GM21619 (cell line): Measurements from ENCODE around the gene MEIS1.

ENCODE experiments used
- ATAC-seq: cut with Tn5 transposase; IDR thresholded peaks from one replicate; pipeline ENCODE4 v1.9.1; 2021; ENCODE audit not compliant: unreplicated experiment

The MEIS1 gene

GRCh38 chr2:66579186-66580126, 144.5 kb downstream of the MEIS1 start:
- no peak for ATAC-seq

GRCh38 chr2:66580166-66581049, 145.5 kb downstream of the MEIS1 start:
- no peak for ATAC-seq

- ATAC-seq, result no peak
Measured at GRCh38 chr2:66581339-66582103, 146.6 kb downstream of the MEIS1 start.

DNA sequence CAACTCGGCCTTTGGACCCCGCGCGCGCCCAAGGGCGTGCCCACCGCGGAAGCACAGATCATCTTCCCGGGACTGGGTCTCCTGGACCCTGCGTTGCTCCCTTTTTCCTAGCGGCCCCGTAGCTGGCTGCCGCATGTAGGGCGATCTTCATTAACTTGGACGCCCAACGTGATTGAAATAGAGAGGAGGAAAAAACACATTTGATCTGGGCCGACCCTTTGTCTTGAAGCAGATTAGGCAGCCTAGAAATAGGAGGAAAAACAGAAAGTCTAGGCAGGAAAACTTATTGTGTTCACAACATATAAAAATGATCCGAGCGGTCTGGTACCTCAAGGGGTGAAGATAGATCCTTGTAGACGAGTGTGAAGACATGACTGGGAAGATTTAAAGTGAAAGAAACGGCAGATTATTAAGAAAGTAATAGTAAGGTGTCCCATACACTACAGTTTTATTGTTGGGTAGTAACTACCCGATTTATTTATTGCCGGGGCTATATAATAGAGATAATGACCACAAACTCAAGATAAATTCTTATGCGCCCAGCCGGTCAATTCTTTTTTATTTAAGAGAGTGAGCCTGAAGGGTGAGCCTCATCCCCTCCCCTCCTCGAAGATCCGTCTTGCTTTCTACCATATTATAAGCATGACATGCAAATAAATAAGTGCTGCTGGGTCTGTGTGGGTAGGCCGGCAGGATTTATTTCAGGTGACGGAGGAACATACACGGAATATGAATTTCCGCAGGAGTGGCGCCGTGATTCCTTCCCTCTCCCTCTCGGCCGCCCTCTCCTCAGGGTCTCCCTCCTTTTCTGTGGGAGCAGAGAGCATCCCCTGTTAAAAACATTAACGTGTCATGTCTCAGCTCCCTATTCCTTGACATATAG, 147.4 kb downstream of the MEIS1 start:
- ATAC-seq, result no peak

DNA sequence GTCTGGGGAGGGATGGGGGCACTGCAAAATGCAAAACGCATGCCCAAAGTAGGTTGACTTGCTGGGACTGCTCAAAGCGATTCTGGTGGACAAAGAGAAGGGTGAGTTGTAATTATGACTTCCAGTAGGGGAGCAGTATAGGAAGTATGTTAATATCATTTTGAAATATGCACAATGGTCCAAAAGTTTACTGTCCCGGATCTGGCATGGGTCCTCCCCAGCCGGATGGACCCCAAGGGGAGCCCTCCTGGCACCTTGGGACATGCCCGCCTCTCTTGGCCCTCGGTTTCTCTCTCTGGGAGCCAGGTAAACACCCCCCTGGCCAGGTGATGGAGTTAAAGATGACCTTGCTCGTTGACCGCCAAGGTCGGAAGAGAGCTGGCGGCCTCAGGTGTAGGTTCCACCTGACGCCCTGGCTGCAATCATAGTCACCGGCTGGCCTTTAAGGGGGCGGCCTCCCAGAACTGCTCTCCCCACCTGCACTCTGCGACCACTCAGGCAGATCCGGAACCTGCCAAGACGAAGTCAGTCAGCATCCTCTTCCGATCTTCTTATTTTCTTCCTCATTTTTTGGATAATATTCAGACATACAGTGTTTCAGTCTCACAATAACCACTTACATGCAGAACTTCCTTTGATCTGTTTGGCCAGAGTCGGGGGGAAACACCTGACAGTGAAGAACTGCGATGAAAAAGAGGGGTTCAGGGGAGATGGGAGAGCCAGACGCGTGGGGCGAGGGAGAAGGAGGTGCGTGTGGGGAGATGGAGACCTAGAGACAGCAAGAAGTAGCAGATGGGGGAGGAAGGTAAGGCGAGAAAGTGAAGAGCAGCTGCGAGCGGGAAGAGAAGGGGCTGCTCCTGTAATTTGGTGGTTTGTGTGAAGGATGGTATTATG, 148.3 kb downstream of the MEIS1 start:
- no peak for ATAC-seq

DNA sequence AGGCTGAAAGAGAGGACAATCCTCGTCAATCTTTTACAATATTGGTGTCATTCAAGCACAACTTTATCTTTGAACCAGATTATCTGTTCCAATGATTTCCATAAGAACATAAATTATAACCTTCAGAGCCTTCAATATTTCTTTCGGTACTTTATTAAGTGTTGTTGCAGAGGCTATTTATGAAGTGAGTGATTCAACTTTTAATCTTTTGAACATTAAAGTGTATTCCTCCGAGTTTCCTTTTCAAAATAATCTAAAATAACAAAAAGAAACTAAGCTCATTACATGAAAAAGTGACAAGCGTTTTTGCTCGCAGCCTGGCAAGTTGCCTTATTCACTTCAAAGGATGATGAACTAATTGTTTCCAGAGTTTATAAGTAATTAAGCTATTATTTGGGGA, 149.0 kb downstream of the MEIS1 start:
- no peak for ATAC-seq

DNA sequence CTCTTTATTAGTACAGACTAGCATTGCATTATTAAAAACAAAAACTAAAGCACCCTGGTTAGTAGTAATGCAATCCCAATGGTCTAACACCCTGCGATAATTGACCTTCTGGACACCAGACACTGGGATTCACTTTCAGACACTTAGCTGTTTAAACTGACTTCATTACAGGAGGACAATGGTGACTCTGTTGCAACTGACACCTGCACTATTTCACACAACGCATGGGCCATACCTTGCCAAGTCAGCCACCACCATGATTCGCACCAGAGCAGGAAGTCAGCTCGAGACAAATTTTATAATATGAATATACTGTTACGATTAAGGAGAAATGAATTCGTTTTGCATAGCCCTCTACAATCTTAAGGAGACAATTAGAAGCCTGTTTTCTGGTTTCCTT, 150.7 kb downstream of the MEIS1 start:
- no peak for ATAC-seq

DNA sequence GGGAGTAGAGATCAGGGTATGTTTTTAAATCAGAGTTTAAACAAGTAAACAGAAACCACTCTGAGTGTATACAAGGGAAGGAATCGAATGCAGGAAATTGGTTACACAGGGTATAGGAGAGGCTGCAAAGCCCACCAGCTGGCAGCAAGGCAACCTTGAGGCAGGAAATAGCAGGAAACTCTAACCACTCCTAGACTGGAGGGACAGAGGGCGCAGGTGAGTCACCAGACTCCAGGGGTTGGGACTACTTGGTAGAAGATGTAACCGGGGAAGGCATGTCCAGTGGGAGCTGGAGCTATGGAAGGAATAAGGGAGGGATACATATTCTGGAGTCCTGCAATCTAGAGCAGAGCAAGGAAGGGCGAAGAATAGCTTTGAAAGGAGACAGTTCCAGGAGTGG, 152.3 kb downstream of the MEIS1 start:
- ATAC-seq, result no peak

GRCh38 chr2:66594001-66594400, 159.1 kb downstream of the MEIS1 start:
- no peak for ATAC-seq

- ATAC-seq, result no peak
Measured at GRCh38 chr2:66595556-66595955, 160.6 kb downstream of the MEIS1 start.

- no peak for ATAC-seq
Measured at GRCh38 chr2:66596256-66596655, 161.3 kb downstream of the MEIS1 start.

DNA sequence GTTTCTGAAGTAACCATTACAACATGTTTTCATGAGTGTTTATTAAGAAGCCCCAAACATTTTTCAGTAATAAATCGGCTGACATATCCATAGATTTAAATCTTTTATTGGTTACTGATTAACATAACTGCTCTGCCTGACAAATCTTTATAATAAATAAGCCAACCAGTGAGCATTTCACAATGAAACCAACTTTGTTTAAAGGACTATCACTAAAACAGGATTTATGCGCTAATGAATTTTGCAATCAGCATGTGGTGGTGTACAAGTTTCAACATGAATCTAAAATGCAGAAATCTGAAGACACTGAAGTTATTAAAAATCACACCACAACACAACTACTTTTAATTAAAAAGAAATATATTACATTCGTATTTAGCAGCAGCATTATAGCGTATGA, 166.7 kb downstream of the MEIS1 start:
- no peak for ATAC-seq

DNA sequence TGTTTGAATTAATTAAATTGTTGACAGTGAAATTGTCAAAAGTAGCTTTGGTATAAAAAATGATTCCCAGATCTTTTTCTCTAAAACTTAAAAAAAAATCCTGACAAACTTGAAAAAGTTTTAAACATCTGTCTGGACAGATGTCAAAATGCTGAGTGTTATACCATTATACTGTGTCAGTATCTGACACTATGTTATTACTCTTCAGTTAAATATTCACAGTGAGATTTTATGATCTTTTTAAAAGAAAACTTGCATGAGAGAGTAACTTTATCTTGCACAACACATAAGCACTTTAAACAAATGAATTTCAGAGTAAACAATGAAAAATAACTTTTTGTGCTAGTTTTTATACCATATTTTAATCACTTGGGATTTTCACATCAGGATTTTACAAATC, 167.4 kb downstream of the MEIS1 start:
- ATAC-seq, result no peak

GRCh38 chr2:66604326-66604725, 169.4 kb downstream of the MEIS1 start:
- ATAC-seq, result no peak

GRCh38 chr2:66604976-66605375, 170.1 kb downstream of the MEIS1 start:
- no peak for ATAC-seq

DNA sequence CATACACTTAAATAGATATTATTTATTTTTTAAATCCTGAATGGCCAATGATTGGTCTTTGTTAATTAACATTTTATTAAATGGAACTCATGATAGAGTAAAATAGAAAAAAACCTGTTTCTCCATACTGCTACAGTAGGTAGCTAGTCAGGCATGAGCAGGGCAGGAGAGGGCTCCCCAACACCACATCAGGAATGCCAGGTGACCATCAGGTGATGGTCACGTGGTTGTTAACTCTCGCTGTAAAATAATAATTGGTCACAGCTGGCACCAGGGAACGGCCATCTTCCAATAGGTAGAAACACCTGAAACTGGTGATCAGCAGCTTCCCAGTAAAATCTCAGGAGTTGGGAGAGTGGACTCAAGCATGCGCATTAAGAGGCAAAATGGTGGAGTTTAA, 172.2 kb downstream of the MEIS1 start:
- ATAC-seq, result no peak
